VCaP (cell line): ENCODE measurements around the gene TRAPPC11.
A peak's percentile ranks its signal among the peaks of the same experiment; 100 is the strongest.

Experiments used
- H3K27ac ChIP-seq: fragments of 450-650 bp; 2 replicates; pipeline ENCODE4 v1.5.1; 2017
- TF ChIP-seq, protein P1 (sequence below): fragments of 450-650 bp; conservative IDR thresholded peaks from 2 replicates; pipeline ENCODE4 v1.5.1; 2017; ENCODE audit warnings: mild to moderate bottlenecking, moderate library complexity

TRAPPC11 gene

DNA sequence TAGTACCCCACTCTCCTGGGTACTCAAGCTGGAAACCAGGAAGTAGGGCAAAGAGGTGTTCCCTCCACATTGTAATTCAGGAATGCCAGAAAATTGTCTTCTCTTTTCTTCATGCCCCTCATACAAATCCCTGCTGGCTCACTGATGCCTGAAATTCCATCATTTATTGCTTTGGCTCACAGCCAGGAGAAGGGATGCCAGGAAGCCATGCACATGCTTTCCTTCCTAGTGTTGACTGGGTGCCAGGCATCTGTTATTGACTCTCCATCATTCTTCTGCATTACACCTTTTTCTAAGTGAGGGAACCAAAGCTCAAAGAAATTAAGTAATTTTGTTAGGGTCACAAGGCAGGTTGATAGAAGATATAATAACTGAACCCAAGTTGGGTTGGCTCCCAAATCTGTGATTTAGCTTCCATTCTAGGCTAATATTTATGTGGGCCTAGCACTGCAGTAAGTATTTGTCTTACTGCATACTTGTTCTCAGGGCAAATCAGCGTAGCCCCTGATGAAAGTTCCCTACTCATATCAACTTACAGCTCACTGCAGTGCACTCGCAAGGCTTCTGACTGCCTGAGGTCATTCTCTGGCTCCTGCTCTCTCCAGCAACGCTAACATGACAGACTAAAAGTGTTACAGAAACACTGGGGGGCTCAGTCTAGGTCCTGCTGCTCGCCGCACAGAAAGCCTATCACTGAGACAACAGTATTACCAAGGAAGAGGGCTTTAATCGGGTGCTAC is 89.0 kb downstream of the TRAPPC11 start:
- peak overlapping the region; percentile 80 for H3K27ac ChIP-seq
- TF ChIP-seq, protein P1, sequence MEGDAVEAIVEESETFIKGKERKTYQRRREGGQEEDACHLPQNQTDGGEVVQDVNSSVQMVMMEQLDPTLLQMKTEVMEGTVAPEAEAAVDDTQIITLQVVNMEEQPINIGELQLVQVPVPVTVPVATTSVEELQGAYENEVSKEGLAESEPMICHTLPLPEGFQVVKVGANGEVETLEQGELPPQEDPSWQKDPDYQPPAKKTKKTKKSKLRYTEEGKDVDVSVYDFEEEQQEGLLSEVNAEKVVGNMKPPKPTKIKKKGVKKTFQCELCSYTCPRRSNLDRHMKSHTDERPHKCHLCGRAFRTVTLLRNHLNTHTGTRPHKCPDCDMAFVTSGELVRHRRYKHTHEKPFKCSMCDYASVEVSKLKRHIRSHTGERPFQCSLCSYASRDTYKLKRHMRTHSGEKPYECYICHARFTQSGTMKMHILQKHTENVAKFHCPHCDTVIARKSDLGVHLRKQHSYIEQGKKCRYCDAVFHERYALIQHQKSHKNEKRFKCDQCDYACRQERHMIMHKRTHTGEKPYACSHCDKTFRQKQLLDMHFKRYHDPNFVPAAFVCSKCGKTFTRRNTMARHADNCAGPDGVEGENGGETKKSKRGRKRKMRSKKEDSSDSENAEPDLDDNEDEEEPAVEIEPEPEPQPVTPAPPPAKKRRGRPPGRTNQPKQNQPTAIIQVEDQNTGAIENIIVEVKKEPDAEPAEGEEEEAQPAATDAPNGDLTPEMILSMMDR: no peak

DNA sequence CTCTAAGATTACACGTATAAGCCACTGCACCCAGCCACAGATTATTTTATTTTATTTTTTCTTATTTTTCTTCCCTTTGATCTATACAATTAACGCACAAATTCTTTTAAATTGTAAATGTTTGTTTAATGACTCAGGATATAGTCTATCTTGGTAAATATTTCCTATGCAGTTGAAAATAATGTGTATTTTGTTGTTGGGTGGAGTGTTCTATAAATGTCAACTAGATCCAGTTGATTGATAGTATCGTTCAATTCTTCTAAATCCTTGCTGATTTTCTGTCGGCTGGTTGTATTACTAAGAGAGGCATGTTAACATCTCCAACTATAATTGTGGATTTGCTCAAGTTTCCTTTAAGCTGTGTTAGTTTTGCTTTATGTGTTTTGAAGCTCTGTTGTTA is 92.0 kb downstream of the TRAPPC11 start:
- H3K27ac ChIP-seq: no peak overlapping the region
- TF ChIP-seq, protein P1: no peak

DNA sequence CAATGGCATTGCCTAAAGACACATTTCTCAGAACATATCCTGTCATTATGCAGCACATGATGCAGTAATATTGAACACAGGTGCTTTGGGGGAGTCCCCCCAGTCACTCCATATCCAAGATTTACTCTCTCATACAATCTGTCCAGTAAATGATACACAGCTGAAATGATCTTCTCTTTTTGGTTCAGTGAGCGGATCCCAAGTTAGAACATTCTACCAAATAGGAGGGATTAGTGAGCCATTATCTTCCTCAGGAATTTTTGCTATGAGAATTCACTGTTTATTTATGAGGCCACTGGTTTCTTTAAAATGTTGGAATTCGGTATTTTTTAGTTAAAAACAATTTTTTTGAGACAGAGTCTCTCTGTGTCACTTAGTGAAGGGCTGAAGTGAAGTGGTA is 96.5 kb downstream of the TRAPPC11 start:
- TF ChIP-seq, protein P1: no peak
- no peak overlapping the region for H3K27ac ChIP-seq

DNA sequence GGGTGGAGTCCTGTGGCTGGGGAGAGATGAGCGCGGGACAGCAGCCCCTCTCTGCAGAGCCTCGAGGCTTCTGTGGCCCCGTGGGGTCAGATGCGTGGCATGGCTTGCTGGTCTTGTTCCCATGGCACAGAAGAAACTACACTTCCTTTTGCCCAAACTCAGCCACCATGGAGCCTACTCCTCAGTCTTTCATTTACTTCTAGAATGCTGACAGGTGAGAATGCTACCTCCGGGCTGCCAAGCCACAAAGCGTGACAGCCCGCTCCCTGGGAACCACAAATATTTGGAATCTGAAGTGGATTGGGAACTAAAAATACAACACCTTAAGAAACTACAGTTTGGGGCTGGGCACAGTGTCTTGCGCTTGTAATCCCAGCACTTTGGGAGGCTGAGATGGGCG is 98.0 kb downstream of the TRAPPC11 start:
- TF ChIP-seq, protein P1: no peak
- no peak overlapping the region for H3K27ac ChIP-seq

DNA sequence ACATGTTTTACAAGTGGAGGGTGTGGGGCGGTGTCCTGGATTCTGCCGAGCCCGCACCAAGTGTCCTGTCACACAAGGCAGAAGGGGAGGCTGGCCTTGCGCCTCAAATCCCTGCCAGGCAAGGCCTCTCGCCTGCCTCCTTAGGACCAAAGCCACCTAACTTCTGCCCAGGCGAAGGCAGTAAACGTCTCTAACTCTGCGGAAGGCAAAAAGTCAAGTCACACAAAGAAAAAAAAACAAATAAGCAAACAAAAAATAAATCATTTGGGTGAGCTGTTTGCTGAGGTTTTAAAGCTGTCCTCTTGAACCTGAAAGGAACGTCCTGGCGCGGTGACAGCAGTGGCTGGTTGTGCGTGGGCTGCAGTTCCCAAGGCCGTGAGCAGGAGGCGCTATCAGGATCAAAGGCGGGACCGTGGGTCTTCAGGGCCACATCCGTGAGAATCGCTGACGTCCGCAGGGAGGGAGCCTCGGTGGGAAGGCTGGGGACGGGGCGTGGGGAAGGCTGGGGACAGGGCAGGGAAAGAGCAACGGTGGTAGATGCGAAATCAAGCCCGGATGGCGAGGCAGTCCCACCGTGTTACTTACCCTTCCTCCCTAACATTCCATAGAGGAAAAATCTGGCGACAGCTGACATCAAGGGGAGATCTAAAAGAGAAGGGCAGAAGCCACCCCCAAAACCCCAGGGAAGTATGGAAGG is 99.1 kb downstream of the TRAPPC11 start:
- TF ChIP-seq, protein P1: peak; percentile 81
- no peak overlapping the region for H3K27ac ChIP-seq

DNA sequence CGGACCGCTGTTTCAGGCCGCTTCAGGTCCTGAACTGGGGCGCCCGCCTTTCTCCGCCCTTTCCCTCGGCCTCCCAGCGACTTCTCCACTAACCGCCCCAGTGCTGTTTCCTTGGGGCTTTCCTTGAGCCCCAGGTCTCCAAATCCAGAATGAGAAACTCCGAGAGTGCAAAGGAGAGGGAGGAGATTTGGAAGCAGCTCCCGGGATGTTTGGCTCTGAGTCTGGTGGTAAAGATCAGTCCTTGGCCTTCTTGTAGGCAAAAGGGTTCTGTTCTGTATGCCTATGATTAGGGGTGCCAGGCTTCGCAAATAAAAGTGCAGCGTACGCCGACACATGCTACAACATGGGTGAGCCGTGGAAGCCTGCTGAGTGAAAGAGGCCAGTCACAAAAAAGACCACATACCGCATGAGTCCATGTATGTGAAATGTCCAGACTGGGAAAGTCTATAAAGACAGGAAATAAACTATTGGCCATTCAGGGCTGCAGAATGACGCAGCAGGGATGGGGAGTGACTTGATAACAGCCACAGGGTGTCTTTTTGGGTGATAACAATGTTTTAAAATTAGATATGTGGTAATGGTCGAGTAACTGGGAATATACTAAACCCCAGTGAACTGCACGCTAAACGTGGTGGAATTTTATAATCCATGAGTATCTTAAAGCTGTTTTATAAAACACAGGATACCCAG is 99.8 kb downstream of the TRAPPC11 start:
- H3K27ac ChIP-seq: no peak overlapping the region
- TF ChIP-seq, protein P1: no peak

DNA sequence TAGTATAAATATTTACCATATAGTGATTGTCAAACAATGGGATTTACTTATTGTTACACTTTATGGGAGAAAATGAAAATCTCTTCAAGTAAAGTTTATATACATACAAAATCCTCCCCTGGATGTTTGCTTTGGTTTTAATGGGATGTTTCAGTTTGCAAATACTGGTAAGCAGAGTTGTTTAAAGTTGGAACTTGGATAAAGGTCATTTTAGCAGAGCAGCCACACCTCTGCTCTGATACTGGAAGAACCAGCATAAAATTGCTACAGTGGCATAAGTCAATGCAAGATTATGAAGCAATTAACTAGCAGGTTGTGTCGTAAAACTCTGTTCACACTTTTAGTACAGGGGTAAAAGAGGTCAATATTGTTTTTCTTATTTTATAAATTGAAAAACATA is 101.2 kb downstream of the TRAPPC11 start:
- TF ChIP-seq, protein P1: no peak
- H3K27ac ChIP-seq: no peak overlapping the region
